KMS-11 (cell line): Measurements from ENCODE around the gene YLPM1.

Experiments used
- H2AFZ ChIP-seq: fragments of 200-600 bp; sonication (generic); 2 replicates; pipeline ENCODE4 v1.6.1; 2016; ENCODE audit warnings: antibody characterized with exemption, mixed run types, low read depth
- H3K27ac ChIP-seq: fragments of 200-600 bp; sonication (generic); 2 replicates; pipeline ENCODE4 v1.6.1; 2016; ENCODE audit warnings: mild to moderate bottlenecking, mixed run types
- H3K27me3 ChIP-seq: fragments of 200-600 bp; sonication (generic); 2 replicates; pipeline ENCODE4 v1.6.1; 2017; ENCODE audit warnings: mild to moderate bottlenecking, low read depth, mixed run types, moderate library complexity; ENCODE audit not compliant: insufficient read depth
- H3K36me3 ChIP-seq: fragments of 200-600 bp; sonication (generic); 2 replicates; pipeline ENCODE4 v1.6.1; 2017; ENCODE audit warnings: mild to moderate bottlenecking, mixed run types; ENCODE audit not compliant: insufficient read depth
- H3K4me1 ChIP-seq: fragments of 200-600 bp; sonication (generic); 2 replicates; pipeline ENCODE4 v1.6.1; 2016; ENCODE audit warnings: mild to moderate bottlenecking, low read depth, mixed run types; ENCODE audit not compliant: poor library complexity, severe bottlenecking
- H3K4me2 ChIP-seq: fragments of 200-600 bp; sonication (generic); 2 replicates; pipeline ENCODE4 v1.7.0; 2016; ENCODE audit warnings: mild to moderate bottlenecking, mixed run types
- H3K4me3 ChIP-seq: fragments of 200-600 bp; sonication (generic); IDR thresholded peaks from 2 replicates; pipeline ENCODE4 v1.6.1; 2017; ENCODE audit warnings: low read depth, low read length, mixed read lengths; ENCODE audit not compliant: insufficient read depth
- H3K79me2 ChIP-seq: fragments of 200-600 bp; sonication (generic); 2 replicates; pipeline ENCODE4 v1.6.1; 2016; ENCODE audit warnings: low read depth, mixed run types; ENCODE audit not compliant: insufficient read depth
- H3K9ac ChIP-seq: fragments of 200-600 bp; sonication (generic); 2 replicates; pipeline ENCODE4 v1.6.1; 2016; ENCODE audit warnings: mild to moderate bottlenecking, mixed run types
- H4K20me1 ChIP-seq: fragments of 200-600 bp; sonication (generic); 2 replicates; pipeline ENCODE4 v1.6.1; 2016; ENCODE audit warnings: mild to moderate bottlenecking, mixed run types; ENCODE audit not compliant: insufficient read depth
- CTCF ChIP-seq: fragments of 200-600 bp; sonication (generic); conservative IDR thresholded peaks from 2 replicates; pipeline ENCODE4 v1.6.1; 2017; ENCODE audit warnings: low read depth, mild to moderate bottlenecking, antibody characterized with exemption, low read length, moderate library complexity, mixed read lengths

YLPM1 gene

DNA sequence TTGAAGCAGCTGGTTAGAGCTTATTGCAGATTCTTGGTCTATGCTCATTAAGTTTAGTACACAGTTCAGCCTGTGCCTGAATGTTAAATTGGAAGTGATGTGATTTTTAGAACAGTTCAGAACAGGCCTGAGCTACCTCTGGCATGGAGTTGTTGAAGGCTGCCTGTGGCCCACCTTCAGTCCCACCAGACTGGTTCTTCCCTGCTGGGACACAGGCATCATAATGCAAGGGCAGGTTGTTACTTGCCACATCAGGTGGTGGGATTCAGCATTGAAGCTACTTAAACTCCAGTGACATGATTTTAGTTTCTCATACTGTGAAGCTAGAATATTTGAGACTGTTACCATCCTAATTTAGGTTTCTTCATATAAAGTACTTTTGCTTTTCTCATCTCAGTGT lies 63.5 kb downstream of the YLPM1 start:
- no peak overlapping the region for H3K4me3 ChIP-seq

DNA sequence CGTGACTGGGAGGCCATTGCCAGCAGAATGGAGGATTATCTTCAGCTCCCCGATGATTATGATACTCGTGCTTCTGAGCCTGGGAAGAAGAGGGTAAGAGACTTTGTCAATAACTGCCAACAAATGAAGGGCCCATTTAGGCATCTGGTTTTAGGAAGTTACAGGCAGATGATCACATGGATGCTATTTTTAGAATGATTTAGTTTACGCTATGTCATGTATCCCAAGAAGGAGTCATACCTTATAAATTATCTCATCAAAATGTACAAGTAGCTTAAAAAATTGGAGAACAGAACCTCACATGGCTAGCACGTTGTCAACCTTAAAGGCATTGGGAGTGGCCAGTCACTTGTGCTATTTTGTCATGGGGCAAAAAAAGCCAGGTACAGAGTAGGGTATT lies 66.1 kb downstream of the YLPM1 start:
- Histone ChIP-seq H4K20me1 (no peaks in the 10 kb centered on the region), H3K27me3 (no peaks in the 10 kb centered on the region), H3K27ac (no peak overlapping the region), H3K4me2 (no peak overlapping the region), H3K36me3 (no peaks in the 10 kb centered on the region), H3K4me3 (no peak overlapping the region), H3K79me2 (no peaks in the 10 kb centered on the region), H2AFZ (no peak overlapping the region), H3K4me1 (no peaks in the 10 kb centered on the region), H3K9ac (no peak overlapping the region)
- TF ChIP-seq CTCF = no peak

More for the DNA sequence above, 63.5 kb downstream of the YLPM1 start:
- Histone ChIP-seq H3K27ac (no peak overlapping the region), H3K36me3 (no peaks in the 10 kb centered on the region), H2AFZ (no peak overlapping the region), H4K20me1 (no peaks in the 10 kb centered on the region), H3K4me1 (no peaks in the 10 kb centered on the region), H3K9ac (no peak overlapping the region), H3K27me3 (no peaks in the 10 kb centered on the region), H3K4me2 (no peak overlapping the region), H3K79me2 (no peaks in the 10 kb centered on the region)
- no peak for TF ChIP-seq CTCF

- TF ChIP-seq CTCF = no peak
- Histone ChIP-seq H3K4me1 (peaks cover 13% of the 10 kb centered on the region), H3K79me2 (no peaks in the 10 kb centered on the region), H3K4me3 (no peak overlapping the region), H3K27me3 (no peaks in the 10 kb centered on the region), H2AFZ (no peak overlapping the region), H3K36me3 (no peaks in the 10 kb centered on the region), H3K9ac (no peak overlapping the region), H4K20me1 (no peaks in the 10 kb centered on the region), H3K27ac (no peak overlapping the region), H3K4me2 (no peak overlapping the region)
Observed at GRCh38 chr14:74832849-74833248, 69.7 kb downstream of the YLPM1 start.

- Histone ChIP-seq H3K27ac (no peak overlapping the region), H3K27me3 (no peaks in the 10 kb centered on the region), H3K36me3 (no peaks in the 10 kb centered on the region), H4K20me1 (no peaks in the 10 kb centered on the region), H3K79me2 (no peaks in the 10 kb centered on the region), H3K9ac (no peak overlapping the region), H2AFZ (no peak overlapping the region), H3K4me2 (no peak overlapping the region), H3K4me1 (peaks cover 21% of the 10 kb centered on the region), H3K4me3 (no peak overlapping the region)
- no peak for TF ChIP-seq CTCF
Observed at GRCh38 chr14:74834692-74835392, 71.7 kb downstream of the YLPM1 start.
